GM18870 (cell line): Measurements from ENCODE around the gene CLDN9.

Experiments used
- ATAC-seq: cut with Tn5 transposase; IDR thresholded peaks from one replicate; pipeline ENCODE4 v1.9.1; 2021; ENCODE audit warnings: moderate library complexity; ENCODE audit not compliant: unreplicated experiment

Gene CLDN9

GRCh38 chr16:2991566-2992261, 21.0 kb upstream of the CLDN9 start:
- no peak for ATAC-seq

GRCh38 chr16:2992383-2993081, 20.2 kb upstream of the CLDN9 start:
- ATAC-seq = no peak

GRCh38 chr16:2996298-2996697, 16.4 kb upstream of the CLDN9 start:
- no peak for ATAC-seq

GRCh38 chr16:2999929-3000328, 12.8 kb upstream of the CLDN9 start:
- ATAC-seq = no peak

- no peak for ATAC-seq
Observed at GRCh38 chr16:3000540-3000939, 12.2 kb upstream of the CLDN9 start.

- no peak for ATAC-seq
Observed at GRCh38 chr16:3001316-3001715, 11.4 kb upstream of the CLDN9 start.

GRCh38 chr16:3003582-3004270, 9.0 kb upstream of the CLDN9 start:
- ATAC-seq = peak; percentile 94

GRCh38 chr16:3004319-3004718, 8.4 kb upstream of the CLDN9 start:
- no peak for ATAC-seq

- ATAC-seq = no peak
Observed at GRCh38 chr16:3004781-3005284, 7.9 kb upstream of the CLDN9 start.

- ATAC-seq = no peak
Observed at GRCh38 chr16:3007059-3007956, 5.4 kb upstream of the CLDN9 start.

- no peak for ATAC-seq
Observed at GRCh38 chr16:3007957-3008689, 4.6 kb upstream of the CLDN9 start.

GRCh38 chr16:3008690-3009037, 4.1 kb upstream of the CLDN9 start:
- ATAC-seq = no peak

- no peak for ATAC-seq
Observed at GRCh38 chr16:3009568-3010390, 2.9 kb upstream of the CLDN9 start.

GRCh38 chr16:3010510-3010909, 2.2 kb upstream of the CLDN9 start:
- ATAC-seq = no peak

GRCh38 chr16:3012246-3012645, 477 bp upstream of the CLDN9 start:
- no peak for ATAC-seq

- ATAC-seq = no peak
Observed at GRCh38 chr16:3013491-3013951, 798 bp downstream of the CLDN9 start.

- no peak for ATAC-seq
Observed at GRCh38 chr16:3013998-3014690, 1.4 kb downstream of the CLDN9 start.

GRCh38 chr16:3014971-3015370, 2.2 kb downstream of the CLDN9 start:
- no peak for ATAC-seq
